GM12872 (cell line): ENCODE results near the gene AJM1.

Experiments used
- TF ChIP-seq, protein P1 (sequence below): IDR thresholded peaks from 3 replicates; pipeline ENCODE4 v1.5.1; 2011; ENCODE audit warnings: low read depth, mild to moderate bottlenecking, low read length, moderate library complexity; ENCODE audit not compliant: insufficient read depth

AJM1 gene

GRCh38 chr9:136832581-136832980 lies 9.7 kb upstream of the AJM1 start:
- TF ChIP-seq, protein P1, sequence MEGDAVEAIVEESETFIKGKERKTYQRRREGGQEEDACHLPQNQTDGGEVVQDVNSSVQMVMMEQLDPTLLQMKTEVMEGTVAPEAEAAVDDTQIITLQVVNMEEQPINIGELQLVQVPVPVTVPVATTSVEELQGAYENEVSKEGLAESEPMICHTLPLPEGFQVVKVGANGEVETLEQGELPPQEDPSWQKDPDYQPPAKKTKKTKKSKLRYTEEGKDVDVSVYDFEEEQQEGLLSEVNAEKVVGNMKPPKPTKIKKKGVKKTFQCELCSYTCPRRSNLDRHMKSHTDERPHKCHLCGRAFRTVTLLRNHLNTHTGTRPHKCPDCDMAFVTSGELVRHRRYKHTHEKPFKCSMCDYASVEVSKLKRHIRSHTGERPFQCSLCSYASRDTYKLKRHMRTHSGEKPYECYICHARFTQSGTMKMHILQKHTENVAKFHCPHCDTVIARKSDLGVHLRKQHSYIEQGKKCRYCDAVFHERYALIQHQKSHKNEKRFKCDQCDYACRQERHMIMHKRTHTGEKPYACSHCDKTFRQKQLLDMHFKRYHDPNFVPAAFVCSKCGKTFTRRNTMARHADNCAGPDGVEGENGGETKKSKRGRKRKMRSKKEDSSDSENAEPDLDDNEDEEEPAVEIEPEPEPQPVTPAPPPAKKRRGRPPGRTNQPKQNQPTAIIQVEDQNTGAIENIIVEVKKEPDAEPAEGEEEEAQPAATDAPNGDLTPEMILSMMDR = no peak

DNA sequence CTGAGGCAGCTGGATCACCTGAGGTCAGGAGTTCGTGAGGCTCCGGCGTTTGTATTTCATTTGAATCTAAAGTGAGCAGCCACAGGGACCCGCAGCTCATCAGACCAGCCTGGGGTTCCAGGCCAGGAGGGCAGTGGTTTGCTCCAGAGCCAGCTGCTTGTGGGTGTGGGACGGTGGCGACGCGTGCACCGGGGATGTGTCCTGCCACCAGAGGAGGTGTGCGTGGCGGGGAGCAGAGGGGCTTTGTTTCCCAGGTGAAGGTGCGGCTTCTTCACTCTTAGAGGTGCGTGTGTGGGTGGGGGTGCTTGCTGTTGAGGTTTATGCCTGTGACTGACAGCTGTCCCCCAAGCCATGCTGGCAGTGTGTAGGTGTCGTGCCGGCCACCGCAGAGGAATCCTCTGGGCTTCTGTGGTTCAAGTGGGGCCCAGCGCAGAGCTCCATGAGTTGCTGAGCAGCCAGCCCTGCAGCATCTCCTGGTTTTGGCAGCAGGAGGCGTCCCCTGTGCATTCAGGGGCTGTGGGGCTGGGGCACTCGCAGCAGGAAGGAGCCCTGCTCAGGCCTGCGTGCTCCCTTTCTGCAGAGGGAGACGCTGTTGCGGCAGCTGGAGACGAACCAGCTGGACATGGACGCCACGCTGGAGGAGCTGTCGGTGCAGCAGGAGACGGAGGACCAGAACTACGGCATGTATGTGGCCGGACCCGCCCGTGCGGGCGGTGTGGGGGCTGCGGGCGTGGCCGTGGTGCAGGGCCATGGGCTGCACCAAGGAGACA lies 6.9 kb upstream of the AJM1 start:
- TF ChIP-seq, protein P1 = no peak

DNA sequence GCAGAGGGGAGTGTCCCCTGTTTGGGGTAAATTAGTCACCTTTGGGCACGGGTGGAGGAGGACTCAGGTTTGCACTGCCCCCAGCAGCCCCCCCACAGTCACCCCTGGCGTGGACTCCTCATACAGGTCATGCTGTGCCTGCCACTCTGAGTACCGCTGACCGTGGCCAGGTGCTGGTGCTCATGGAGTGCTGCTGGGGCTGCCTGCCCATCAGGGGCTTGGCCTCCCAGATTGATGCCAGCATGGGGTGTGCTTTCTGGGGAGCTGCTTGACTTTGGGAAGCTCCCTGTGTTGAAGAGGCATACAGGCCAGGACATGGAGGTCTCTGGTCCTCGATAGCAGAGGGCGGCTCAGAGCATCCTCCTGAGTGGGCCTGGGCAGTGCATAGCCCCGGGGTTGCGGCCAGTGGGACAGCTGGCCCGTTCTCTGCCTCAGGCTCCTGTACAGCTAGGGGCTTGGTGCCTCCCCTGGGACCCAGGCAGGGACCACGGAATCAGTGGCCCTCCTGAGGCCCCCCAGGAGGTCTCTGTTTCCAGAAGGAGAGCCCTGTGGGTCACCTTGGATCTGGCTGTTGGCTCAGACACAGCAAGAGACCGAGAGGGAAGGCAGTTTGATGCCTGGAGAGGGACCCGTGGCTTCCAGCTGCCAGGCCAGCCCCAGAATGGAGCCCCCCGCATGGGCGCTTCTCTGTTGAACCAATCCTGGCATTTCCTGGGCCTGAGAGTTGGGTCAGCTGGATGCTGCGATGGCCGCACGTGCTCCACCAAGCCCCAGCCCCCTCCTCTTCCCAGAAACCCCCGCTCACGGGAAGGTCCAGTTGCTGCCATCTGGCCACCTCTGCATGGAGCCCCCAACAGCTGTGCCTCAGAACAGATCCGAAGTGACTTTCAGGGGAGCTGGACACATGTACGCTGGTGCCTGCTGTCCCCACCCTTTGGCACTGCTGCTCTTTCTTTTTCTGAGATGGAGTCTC lies 6.1 kb upstream of the AJM1 start:
- TF ChIP-seq, protein P1 = no peak

DNA sequence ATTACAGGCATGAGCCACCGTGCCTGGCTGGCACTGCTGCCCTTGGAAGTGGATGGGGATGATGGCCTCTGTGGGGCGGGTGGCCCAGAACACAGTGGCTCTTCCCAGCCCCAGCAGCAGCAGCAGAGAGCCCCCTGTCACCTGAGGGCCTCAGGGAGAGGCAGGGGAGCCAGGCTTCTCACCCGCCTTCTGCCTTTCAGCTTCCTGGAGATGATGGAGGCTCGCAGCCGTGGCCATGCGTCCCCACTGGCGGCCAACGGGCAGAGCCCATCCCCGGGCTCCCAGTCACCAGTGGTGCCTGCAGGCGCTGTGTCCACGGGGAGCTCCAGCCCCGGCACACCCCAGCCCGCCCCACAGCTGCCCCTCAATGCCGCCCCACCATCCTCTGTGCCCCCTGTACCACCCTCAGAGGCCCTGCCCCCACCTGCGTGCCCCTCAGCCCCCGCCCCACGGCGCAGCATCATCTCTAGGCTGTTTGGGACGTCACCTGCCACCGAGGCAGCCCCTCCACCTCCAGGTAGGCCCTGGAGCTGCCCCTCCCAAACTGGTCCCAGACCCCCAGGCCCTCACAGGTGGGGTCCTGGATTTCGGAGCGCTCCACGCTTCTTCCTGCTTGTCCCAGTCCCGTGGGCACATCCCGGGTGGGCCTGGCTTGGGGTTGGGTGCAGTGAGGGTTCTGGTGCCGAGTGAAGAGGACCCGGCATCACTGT lies 5.0 kb upstream of the AJM1 start:
- TF ChIP-seq, protein P1 = no peak

GRCh38 chr9:136838314-136839228 lies 3.7 kb upstream of the AJM1 start:
- TF ChIP-seq, protein P1 = no peak

DNA sequence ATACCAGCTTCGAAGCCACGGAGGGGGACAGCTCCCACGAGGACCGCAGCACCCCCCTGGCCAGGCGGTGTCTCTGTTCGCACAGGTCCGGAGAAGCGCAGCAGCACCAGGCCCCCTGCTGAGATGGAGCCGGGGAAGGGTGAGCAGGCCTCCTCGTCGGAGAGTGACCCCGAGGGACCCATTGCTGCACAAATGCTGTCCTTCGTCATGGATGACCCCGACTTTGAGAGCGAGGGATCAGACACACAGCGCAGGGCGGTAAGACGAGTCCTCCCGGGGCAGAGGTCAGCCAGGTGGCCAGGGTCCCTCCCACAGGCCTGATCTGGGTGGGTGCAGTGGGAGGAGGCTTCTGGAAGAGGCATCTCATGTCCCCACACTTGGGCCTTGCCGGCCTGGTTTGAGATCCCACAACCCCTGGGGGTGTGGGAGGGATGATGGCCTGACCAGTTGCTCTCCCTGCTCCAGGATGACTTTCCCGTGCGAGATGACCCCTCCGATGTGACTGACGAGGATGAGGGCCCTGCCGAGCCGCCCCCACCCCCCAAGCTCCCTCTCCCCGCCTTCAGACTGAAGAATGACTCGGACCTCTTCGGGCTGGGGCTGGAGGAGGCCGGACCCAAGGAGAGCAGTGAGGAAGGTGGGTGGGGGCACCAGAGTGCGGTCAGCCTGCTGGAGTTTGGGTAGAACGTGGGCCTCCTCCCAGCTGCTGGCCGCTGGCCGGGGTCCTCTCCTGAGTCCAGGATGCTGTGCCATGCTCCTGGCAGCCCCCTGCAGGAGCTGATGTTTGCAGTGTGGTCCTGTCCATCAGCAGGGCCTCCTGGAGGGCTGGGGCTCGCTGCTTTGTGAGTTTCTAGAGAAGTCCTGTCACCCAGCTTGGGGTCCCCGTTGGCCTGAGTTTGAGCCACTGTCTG lies 2.8 kb upstream of the AJM1 start:
- TF ChIP-seq, protein P1 = no peak
